PC-3 (cell line): Measurements from ENCODE around the gene SMOC2.

ENCODE experiments used
- CTCF ChIP-seq: fragments of 300-600 bp; sonication (generic); conservative IDR thresholded peaks from 2 replicates; pipeline ENCODE4 v1.5.1; 2017; ENCODE audit warnings: antibody characterized with exemption, low read depth, mild to moderate bottlenecking, low read length
- EZH2phosphoT487 ChIP-seq: fragments of 300-600 bp; sonication (generic); IDR thresholded peaks from 2 replicates; pipeline ENCODE4 v1.6.1; 2018; ENCODE audit warnings: mild to moderate bottlenecking, antibody characterized with exemption, low read length, borderline replicate concordance

- TF ChIP-seq CTCF (no peak), EZH2phosphoT487 (no peak)
Measured at GRCh38 chr6:168558686-168559085, 117.7 kb downstream of the SMOC2 start.
